SK-N-SH (cell line): Measurements from ENCODE around the gene AFP. TPM values are rescaled to one million over a fixed set of nuclear protein-coding genes. Genes with fewer than 3 reads are reported as not detected.

Source experiments
- CTCF ChIA-PET: fragments of 300-600, 350-600 bp; formaldehyde crosslinking; extraction: SDS; loops from one replicate; lab custom pipeline; 2021; lab: Yijun Ruan, JAX
- POLR2A ChIA-PET: fragments of 350-600 bp; sonication (Branson Sonifier 250); formaldehyde crosslinking; extraction: SDS; loops from one replicate; lab custom pipeline; 2020; ENCODE audit warnings: antibody characterized with exemption, inconsistent platforms; lab: Yijun Ruan, JAX
- DNase-seq: peaks from one replicate; pipeline ENCODE4 v3.0.0; 2012
- H2AFZ ChIP-seq: fragments of 200-600 bp; sonication (generic); 2 replicates; pipeline ENCODE4 v1.8.1; 2016; ENCODE audit warnings: antibody characterized with exemption, mild to moderate bottlenecking, low read depth
- H3F3A ChIP-seq: fragments of 200-600 bp; sonication (generic); replicated peaks from 2 replicates; pipeline ENCODE3; 2016; ENCODE audit warnings: antibody characterized with exemption, mild to moderate bottlenecking; ENCODE audit not compliant: insufficient read depth
- H3K27ac ChIP-seq, 2 experiments: fragments of 200-500 bp in 1 of 2; fragments of 200-600 bp in 1 of 2; sonication (Bioruptor generic) in 1 of 2; sonication (generic), shearing (Covaris generic) in 1 of 2; 2 replicates each; pipeline versions ENCODE4 v1.5.1 to v1.6.1; 2014 to 2016; ENCODE audit warnings: low read depth in 2 of 2, inconsistent platforms in 1 of 2, low read length in 1 of 2, mild to moderate bottlenecking in 1 of 2, mixed read lengths in 1 of 2
- H3K27me3 ChIP-seq: fragments of 200-600 bp; sonication (generic), shearing (Covaris generic); 2 replicates; pipeline ENCODE4 v1.6.1; 2016; ENCODE audit warnings: mixed run types; ENCODE audit not compliant: insufficient read depth
- H3K36me3 ChIP-seq, 2 experiments: fragments of 200-500 bp in 1 of 2; fragments of 200-600 bp in 1 of 2; sonication (Bioruptor generic) in 1 of 2; sonication (generic) in 1 of 2; replicated peaks in 1 of 2; 2 replicates each; pipeline versions ENCODE3 to v1.5.1; 2014 to 2016; ENCODE audit warnings: low read length in 1 of 2, mild to moderate bottlenecking in 1 of 2; ENCODE audit not compliant: insufficient read depth in 2 of 2, control insufficient read depth in 1 of 2
- H3K4me1 ChIP-seq, 2 experiments: fragments of 200-500 bp in 1 of 2; fragments of 200-600 bp in 1 of 2; sonication (Bioruptor generic) in 1 of 2; sonication (generic), shearing (Covaris generic) in 1 of 2; 2 replicates each; pipeline versions ENCODE4 v1.5.1 to v1.6.1; 2014 to 2016; ENCODE audit warnings: low read depth in 1 of 2, low read length in 1 of 2, mixed run types in 1 of 2; ENCODE audit not compliant: insufficient read depth in 2 of 2, control insufficient read depth in 1 of 2
- H3K4me2 ChIP-seq: fragments of 200-600 bp; sonication (generic), shearing (Covaris generic); 2 replicates; pipeline ENCODE4 v1.6.1; 2017; ENCODE audit warnings: mixed run types
- H3K4me3 ChIP-seq, 2 experiments: fragments of 200-500 bp in 1 of 2; fragments of 200-600 bp in 1 of 2; sonication (Bioruptor generic) in 1 of 2; sonication (generic), shearing (Covaris generic) in 1 of 2; 2 replicates each; pipeline versions ENCODE4 v1.5.1 to v1.8.1; 2014 to 2016; ENCODE audit warnings: low read depth in 2 of 2, inconsistent platforms in 1 of 2, low read length in 1 of 2, mild to moderate bottlenecking in 1 of 2, mixed read lengths in 1 of 2, moderate library complexity in 1 of 2
- H3K79me2 ChIP-seq: fragments of 200-600 bp; sonication (generic); 2 replicates; pipeline ENCODE4 v1.8.1; 2017; ENCODE audit warnings: mild to moderate bottlenecking; ENCODE audit not compliant: insufficient read depth
- H3K9ac ChIP-seq: fragments of 200-600 bp; sonication (generic); 2 replicates; pipeline ENCODE4 v1.6.1; 2017; ENCODE audit warnings: mixed run types
- H3K9me2 ChIP-seq: fragments of 200-600 bp; sonication (generic); 2 replicates; pipeline ENCODE4 v1.6.1; 2017; ENCODE audit warnings: mixed run types
- H3K9me3 ChIP-seq: fragments of 200-600 bp; sonication (generic); 2 replicates; pipeline ENCODE4 v1.6.1; 2017; ENCODE audit warnings: mixed run types, mild to moderate bottlenecking, moderate library complexity
- H4K20me1 ChIP-seq: fragments of 200-600 bp; sonication (generic); 2 replicates; pipeline ENCODE4 v1.6.1; 2017; ENCODE audit warnings: mild to moderate bottlenecking, mixed run types; ENCODE audit not compliant: insufficient read depth
- ELF1 ChIP-seq: IDR thresholded peaks from 2 replicates; pipeline ENCODE4 v1.4.0; 2012
- FOSL2 ChIP-seq: IDR thresholded peaks from 2 replicates; pipeline ENCODE4 v1.4.0; 2012; ENCODE audit warnings: low read depth, mild to moderate bottlenecking, moderate library complexity, borderline replicate concordance
- FOXM1 ChIP-seq: IDR thresholded peaks from 2 replicates; pipeline ENCODE4 v1.4.0; 2012; ENCODE audit warnings: low read depth, mild to moderate bottlenecking
- GABPA ChIP-seq: IDR thresholded peaks from 2 replicates; pipeline ENCODE4 v1.4.0; 2012; ENCODE audit warnings: low read depth, mild to moderate bottlenecking
- JUND ChIP-seq: IDR thresholded peaks from 2 replicates; pipeline ENCODE4 v1.4.0; 2012
- MXI1 ChIP-seq: IDR thresholded peaks from 2 replicates; pipeline ENCODE4 v1.6.1; 2012; ENCODE audit warnings: mild to moderate bottlenecking, low read depth, low read length, improper control_type of control experiment
- NRF1 ChIP-seq: IDR thresholded peaks from 2 replicates; pipeline ENCODE4 v1.6.1; 2012; ENCODE audit warnings: low read depth, mild to moderate bottlenecking, low read length
- POLR2AphosphoS5 ChIP-seq: IDR thresholded peaks from 2 replicates; pipeline ENCODE4 v1.6.1; 2012; ENCODE audit warnings: low read depth, low read length
- RCOR1 ChIP-seq: fragments of 150-350 bp; IDR thresholded peaks from 2 replicates; pipeline ENCODE4 v1.6.1; 2017; ENCODE audit warnings: antibody characterized with exemption, low read length
- SMC3 ChIP-seq: IDR thresholded peaks from 2 replicates; pipeline ENCODE4 v1.6.1; 2012; ENCODE audit warnings: low read depth, low read length, improper control_type of control experiment
- TEAD4 ChIP-seq: IDR thresholded peaks from 2 replicates; pipeline ENCODE4 v1.4.0; 2012; ENCODE audit warnings: mild to moderate bottlenecking, borderline replicate concordance; ENCODE audit not compliant: insufficient read depth
- YY1 ChIP-seq: IDR thresholded peaks from 2 replicates; pipeline ENCODE4 v1.4.0; 2012; ENCODE audit warnings: low read depth, mild to moderate bottlenecking
- WGBS: methylation state at CpG from one replicate; pipeline ENCODE4 v1.1.6; 2017; ENCODE audit warnings: low lambda C conversion rate; 5-methylcytosine and 5-hydroxymethylcytosine counted together
- polyA plus RNA-seq, 3 experiments: library from polyadenylated mRNA; depleted of rRNA; stranded (reverse); fragments of >200 nt; gene quantifications; 2 replicates each; pipeline ENCODE4 v1.2.3, GENCODE V29; 2012
- TF ChIP-seq, protein P1 (sequence below): IDR thresholded peaks from 2 replicates; pipeline ENCODE4 v1.4.0; 2012; ENCODE audit warnings: low read depth, borderline replicate concordance
- TF ChIP-seq, protein P2 (sequence below): IDR thresholded peaks from 2 replicates; pipeline ENCODE4 v1.4.0; 2012; ENCODE audit warnings: low read depth, borderline replicate concordance
- TF ChIP-seq, protein P3 (sequence below): fragments of 200-600 bp; sonication (generic); IDR thresholded peaks from 2 replicates; pipeline ENCODE4 v1.6.1; 2017; ENCODE audit warnings: antibody characterized with exemption, mild to moderate bottlenecking, moderate library complexity
- TF ChIP-seq, protein P4 (sequence below): fragments of 150-350 bp; IDR thresholded peaks from 2 replicates; pipeline ENCODE4 v1.6.1; 2016; ENCODE audit warnings: mild to moderate bottlenecking, low read depth, low read length
- TF ChIP-seq, protein P5 (sequence below): IDR thresholded peaks from 2 replicates; pipeline ENCODE4 v1.6.1; 2012; ENCODE audit warnings: mild to moderate bottlenecking, low read depth, low read length, moderate library complexity

The AFP gene
- polyA plus RNA-seq, 1 of the 3 experiments (the other 2 are of a cell fraction): 0.28 TPM

DNA sequence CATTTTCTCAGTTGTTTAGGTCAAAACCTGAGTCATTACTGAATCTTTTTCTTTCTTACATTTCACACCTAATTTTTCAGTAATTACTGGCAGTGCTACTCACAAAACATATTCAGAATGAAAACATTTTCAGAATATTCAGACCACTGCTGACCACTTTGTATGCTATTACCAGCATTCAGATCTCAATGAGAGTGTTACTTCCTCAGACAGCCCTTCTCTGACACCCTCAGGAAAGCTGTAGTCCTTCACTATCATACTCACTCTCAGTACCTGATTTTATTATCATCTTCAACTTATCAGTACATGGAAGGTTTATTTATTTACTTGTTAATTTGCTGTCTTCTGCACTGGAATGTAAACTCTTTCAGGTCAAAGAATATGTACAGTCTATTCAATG lies 44.2 kb upstream of the AFP start:
- H3K9ac ChIP-seq: no peak overlapping the region
- no peak overlapping the region for H2AFZ ChIP-seq
- no peak overlapping the region for H3K27ac ChIP-seq
- H3K9me2 ChIP-seq: no peaks in the 10 kb centered on the region
- no peak for DNase-seq
- H3K9me3 ChIP-seq: no peaks in the 10 kb centered on the region
- TF ChIP-seq, protein P1, sequence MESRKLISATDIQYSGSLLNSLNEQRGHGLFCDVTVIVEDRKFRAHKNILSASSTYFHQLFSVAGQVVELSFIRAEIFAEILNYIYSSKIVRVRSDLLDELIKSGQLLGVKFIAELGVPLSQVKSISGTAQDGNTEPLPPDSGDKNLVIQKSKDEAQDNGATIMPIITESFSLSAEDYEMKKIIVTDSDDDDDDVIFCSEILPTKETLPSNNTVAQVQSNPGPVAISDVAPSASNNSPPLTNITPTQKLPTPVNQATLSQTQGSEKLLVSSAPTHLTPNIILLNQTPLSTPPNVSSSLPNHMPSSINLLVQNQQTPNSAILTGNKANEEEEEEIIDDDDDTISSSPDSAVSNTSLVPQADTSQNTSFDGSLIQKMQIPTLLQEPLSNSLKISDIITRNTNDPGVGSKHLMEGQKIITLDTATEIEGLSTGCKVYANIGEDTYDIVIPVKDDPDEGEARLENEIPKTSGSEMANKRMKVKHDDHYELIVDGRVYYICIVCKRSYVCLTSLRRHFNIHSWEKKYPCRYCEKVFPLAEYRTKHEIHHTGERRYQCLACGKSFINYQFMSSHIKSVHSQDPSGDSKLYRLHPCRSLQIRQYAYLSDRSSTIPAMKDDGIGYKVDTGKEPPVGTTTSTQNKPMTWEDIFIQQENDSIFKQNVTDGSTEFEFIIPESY: no peak
- no peak for TF ChIP-seq POLR2AphosphoS5
- TF ChIP-seq, protein P2, sequence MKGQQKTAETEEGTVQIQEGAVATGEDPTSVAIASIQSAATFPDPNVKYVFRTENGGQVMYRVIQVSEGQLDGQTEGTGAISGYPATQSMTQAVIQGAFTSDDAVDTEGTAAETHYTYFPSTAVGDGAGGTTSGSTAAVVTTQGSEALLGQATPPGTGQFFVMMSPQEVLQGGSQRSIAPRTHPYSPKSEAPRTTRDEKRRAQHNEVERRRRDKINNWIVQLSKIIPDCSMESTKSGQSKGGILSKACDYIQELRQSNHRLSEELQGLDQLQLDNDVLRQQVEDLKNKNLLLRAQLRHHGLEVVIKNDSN: no peak
- no peak for TF ChIP-seq FOSL2
- TF ChIP-seq NRF1: no peak
- TF ChIP-seq, protein P3, sequence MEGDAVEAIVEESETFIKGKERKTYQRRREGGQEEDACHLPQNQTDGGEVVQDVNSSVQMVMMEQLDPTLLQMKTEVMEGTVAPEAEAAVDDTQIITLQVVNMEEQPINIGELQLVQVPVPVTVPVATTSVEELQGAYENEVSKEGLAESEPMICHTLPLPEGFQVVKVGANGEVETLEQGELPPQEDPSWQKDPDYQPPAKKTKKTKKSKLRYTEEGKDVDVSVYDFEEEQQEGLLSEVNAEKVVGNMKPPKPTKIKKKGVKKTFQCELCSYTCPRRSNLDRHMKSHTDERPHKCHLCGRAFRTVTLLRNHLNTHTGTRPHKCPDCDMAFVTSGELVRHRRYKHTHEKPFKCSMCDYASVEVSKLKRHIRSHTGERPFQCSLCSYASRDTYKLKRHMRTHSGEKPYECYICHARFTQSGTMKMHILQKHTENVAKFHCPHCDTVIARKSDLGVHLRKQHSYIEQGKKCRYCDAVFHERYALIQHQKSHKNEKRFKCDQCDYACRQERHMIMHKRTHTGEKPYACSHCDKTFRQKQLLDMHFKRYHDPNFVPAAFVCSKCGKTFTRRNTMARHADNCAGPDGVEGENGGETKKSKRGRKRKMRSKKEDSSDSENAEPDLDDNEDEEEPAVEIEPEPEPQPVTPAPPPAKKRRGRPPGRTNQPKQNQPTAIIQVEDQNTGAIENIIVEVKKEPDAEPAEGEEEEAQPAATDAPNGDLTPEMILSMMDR: no peak
- no peak for TF ChIP-seq TEAD4
- no peak for TF ChIP-seq YY1
- TF ChIP-seq, all 33 proteins: peak for 0
- POLR2A ChIA-PET: no interaction called here
- H3K27me3 ChIP-seq: peaks cover 13% of the 10 kb centered on the region; the same call in 1 of the 2 replicates
- CTCF ChIA-PET: no interaction called here
- no peaks in the 10 kb centered on the region for H3K79me2 ChIP-seq
- H3F3A ChIP-seq: no peaks in the 10 kb centered on the region
- no peak overlapping the region for H3K4me2 ChIP-seq
- H4K20me1 ChIP-seq: no peaks in the 10 kb centered on the region
- no peaks in the 10 kb centered on the region for H3K36me3 ChIP-seq
- no peaks in the 10 kb centered on the region for H3K4me1 ChIP-seq
- no peak overlapping the region for H3K4me3 ChIP-seq

DNA sequence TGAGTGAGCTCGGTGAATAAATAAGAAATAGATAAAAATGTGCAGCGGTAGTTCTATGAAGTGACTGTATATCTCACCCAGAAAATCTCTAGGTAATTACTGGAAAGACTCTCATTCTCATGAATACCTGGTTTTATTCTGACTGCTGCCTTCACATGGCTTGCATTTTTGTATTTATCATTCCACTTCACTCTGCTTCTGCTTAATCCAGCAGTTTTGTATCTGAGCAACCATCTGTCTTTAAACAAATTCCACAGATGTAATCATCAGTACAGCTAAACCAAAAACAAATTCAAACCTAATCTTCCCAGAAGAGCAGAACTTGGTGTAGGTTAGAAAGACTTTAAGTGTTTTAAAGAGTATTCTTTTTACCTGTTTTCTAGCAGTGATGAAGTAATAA lies 43.1 kb upstream of the AFP start:
- Histone ChIP-seq H3K36me3 (no peaks in the 10 kb centered on the region), H2AFZ (no peak overlapping the region), H3K27ac (no peak overlapping the region), H3K27me3 (peaks cover 13% of the 10 kb centered on the region; the same call in 1 of the 2 replicates), H3K9me3 (no peaks in the 10 kb centered on the region), H4K20me1 (no peaks in the 10 kb centered on the region), H3K4me3 (no peak overlapping the region), H3K4me2 (no peak overlapping the region), H3K9me2 (no peaks in the 10 kb centered on the region), H3K4me1 (no peaks in the 10 kb centered on the region), H3K79me2 (no peaks in the 10 kb centered on the region), H3K9ac (no peak overlapping the region), H3F3A (no peaks in the 10 kb centered on the region)
- whole genome bisulfite sequencing: 16% methylated on average over 2 of the region's 2 CpGs
- DNase-seq: no peak
- CTCF ChIA-PET: no interaction called here
- POLR2A ChIA-PET: no interaction called here
- TF ChIP-seq, protein P3: no peak
- TF ChIP-seq FOXM1 (no peak), SMC3 (no peak), YY1 (no peak), JUND (no peak), MXI1 (no peak), GABPA (no peak), ELF1 (no peak), RCOR1 (no peak)
- TF ChIP-seq, protein P4, sequence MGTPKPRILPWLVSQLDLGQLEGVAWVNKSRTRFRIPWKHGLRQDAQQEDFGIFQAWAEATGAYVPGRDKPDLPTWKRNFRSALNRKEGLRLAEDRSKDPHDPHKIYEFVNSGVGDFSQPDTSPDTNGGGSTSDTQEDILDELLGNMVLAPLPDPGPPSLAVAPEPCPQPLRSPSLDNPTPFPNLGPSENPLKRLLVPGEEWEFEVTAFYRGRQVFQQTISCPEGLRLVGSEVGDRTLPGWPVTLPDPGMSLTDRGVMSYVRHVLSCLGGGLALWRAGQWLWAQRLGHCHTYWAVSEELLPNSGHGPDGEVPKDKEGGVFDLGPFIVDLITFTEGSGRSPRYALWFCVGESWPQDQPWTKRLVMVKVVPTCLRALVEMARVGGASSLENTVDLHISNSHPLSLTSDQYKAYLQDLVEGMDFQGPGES: no peak
- TF ChIP-seq, protein P5, sequence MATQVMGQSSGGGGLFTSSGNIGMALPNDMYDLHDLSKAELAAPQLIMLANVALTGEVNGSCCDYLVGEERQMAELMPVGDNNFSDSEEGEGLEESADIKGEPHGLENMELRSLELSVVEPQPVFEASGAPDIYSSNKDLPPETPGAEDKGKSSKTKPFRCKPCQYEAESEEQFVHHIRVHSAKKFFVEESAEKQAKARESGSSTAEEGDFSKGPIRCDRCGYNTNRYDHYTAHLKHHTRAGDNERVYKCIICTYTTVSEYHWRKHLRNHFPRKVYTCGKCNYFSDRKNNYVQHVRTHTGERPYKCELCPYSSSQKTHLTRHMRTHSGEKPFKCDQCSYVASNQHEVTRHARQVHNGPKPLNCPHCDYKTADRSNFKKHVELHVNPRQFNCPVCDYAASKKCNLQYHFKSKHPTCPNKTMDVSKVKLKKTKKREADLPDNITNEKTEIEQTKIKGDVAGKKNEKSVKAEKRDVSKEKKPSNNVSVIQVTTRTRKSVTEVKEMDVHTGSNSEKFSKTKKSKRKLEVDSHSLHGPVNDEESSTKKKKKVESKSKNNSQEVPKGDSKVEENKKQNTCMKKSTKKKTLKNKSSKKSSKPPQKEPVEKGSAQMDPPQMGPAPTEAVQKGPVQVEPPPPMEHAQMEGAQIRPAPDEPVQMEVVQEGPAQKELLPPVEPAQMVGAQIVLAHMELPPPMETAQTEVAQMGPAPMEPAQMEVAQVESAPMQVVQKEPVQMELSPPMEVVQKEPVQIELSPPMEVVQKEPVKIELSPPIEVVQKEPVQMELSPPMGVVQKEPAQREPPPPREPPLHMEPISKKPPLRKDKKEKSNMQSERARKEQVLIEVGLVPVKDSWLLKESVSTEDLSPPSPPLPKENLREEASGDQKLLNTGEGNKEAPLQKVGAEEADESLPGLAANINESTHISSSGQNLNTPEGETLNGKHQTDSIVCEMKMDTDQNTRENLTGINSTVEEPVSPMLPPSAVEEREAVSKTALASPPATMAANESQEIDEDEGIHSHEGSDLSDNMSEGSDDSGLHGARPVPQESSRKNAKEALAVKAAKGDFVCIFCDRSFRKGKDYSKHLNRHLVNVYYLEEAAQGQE: no peak
